Measurements from ENCODE around the gene LY9.
"Not testable (repeated sequence)": the region's sequence is repeated elsewhere in the genome, so short reads cannot be mapped to it uniquely, and the experiment has no call there.

Gene LY9

DNA sequence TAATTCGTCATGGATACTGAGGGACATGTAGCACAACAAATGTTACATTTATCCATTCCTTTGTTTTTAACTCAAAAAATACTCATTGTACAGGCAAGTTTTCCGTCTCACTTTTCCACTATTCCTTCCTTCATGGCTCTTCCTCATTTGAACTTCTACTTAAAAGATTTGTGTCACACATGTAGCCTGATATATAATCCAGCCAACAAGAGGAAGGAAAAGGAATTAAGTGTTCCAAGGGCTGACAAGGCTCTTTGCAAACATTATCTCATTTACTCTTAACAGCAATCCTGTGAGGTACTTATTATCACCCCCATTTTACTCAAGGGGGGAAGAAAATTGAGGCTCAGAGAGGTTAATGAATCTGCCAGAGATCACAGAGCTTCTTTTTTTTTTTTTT is 43.8 kb downstream of the LY9 start:
- no peak for DNase-seq

- no peak for DNase-seq
Observed at GRCh38 chr1:160841079-160841478, 45.1 kb downstream of the LY9 start.

GRCh38 chr1:160844447-160845232 is 48.7 kb downstream of the LY9 start:
- DNase-seq, result no peak

DNA sequence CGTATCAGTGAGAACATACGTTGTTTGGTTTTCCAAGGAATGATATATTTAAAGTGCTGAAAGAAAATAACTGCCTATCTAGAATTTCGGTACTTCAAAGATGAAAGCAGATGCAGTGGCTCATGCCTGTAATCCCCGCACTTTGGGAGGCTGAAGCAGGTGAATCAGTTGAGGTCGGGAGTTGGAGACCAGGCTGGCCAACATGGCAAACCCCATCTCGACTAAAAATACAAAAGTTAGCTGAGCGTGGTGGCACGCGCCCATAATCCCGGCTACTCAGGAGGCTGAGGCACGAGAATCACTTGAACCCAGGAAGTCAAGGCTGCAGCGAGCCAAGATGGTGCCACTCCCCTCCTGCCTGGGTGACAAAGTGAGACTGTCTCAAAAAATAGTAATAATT is 50.3 kb downstream of the LY9 start:
- no peak for DNase-seq

DNA sequence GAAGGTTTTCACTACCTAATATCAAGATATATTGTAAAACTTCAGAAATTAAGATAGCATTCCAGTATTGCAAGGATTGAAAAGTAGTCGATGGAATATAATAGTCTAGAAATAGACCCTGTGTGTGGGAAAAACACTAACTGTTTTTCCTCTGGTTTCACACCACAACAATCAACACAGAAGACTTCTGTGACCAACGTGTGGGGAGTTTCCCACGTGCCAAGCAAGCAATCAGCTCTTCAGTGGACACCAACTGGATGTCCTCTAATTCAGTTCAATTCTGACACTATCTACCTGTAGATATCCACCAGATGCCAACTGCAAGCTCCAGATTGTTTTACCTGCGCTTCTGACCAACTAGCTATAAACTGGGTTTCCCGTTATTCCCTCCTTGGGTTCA is 54.6 kb downstream of the LY9 start:
- DNase-seq, result no peak

DNA sequence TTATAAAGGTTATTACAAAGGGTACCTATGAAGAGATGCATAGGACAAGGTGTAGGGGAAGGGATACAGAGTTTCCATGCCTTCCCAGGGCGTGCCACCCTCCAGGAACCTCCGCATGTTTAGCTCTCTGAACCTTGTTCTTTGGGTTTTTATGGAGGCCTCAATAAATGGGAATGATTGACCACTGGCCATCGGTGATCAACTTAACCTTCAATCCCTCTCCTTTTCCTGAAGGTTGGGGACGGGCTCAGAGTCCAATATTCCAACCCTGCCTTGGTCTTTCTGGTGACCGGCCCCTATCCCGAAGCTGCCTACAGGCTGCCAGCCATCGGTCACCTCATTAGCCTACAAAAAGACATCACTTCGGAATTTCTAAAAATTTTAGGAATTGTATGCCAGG is 55.0 kb downstream of the LY9 start:
- DNase-seq, result no peak

GRCh38 chr1:160853014-160853413 is 57.0 kb downstream of the LY9 start:
- DNase-seq, result no peak

- no peak for DNase-seq
Observed at GRCh38 chr1:160853754-160854153, 57.8 kb downstream of the LY9 start.

- DNase-seq, result no peak
Observed at GRCh38 chr1:160855181-160855981, 59.4 kb downstream of the LY9 start.

DNA sequence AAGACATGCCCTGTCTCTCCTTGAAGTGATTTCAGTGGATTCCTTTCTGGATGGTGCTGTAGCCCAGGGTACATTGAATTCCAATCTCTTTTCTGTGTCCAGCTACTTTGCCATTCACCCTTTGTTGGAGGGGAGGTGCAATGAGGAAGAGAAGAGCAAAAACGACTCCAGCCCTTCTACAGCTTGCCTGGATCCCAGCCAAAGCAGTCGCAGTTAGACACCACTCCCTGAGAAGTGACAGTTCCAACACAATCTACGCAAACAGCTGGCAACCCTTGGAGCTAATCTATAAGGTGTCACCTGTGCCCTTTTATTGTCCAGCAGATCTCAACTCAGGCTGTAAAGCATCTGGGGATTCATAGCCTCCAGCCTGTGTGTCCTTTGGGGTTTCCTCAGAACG is 62.1 kb downstream of the LY9 start:
- DNase-seq, result no peak

GRCh38 chr1:160858507-160858906 is 62.5 kb downstream of the LY9 start:
- no peak for DNase-seq

GRCh38 chr1:160859166-160859565 is 63.2 kb downstream of the LY9 start:
- DNase-seq, result peak; percentile 71

- no peak for DNase-seq
Observed at GRCh38 chr1:160860840-160861505, 65.0 kb downstream of the LY9 start.

- DNase-seq, result peak; percentile 94
Observed at GRCh38 chr1:160862203-160863060, 66.5 kb downstream of the LY9 start, which contains the start of gene CD244. TSS of gene CD244 (minus strand) at chr1:160862887. CDS start at chr1:160862677, 210 bp downstream.

DNA sequence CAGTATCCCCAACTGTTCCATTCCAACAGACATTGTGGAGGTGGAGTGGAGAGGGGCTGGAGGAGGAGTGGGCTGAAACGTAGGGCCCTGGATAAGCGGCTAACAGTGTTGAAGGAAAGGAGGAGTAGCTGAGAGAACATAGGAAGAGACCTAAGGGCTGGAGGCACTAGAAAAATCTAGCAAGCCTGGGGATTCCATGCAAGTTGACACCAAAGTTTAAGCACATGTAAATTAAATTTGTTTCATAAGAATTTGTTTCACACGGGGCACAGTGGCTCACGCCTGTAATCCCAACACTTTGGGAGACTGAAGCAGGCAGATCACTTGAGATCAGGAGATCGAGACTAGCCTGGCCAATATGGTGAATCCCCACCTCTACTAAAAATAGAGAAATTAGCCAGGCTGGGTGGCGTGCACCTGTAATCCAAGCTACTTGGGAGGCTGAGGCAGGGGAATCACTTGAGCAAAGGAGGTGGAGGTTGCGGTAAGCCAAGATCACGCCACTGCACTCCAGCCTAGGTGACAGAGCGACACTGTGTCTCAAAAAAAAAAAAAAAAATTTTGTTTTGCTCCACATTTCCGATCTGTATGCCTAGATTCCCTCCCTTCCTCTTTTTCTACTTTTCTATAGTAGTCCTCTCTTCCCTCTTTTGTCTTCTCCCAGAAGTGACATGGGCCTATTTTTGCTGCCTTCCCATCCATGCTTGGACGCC is 67.2 kb downstream of the LY9 start:
- peak; percentile 58 for DNase-seq

DNA sequence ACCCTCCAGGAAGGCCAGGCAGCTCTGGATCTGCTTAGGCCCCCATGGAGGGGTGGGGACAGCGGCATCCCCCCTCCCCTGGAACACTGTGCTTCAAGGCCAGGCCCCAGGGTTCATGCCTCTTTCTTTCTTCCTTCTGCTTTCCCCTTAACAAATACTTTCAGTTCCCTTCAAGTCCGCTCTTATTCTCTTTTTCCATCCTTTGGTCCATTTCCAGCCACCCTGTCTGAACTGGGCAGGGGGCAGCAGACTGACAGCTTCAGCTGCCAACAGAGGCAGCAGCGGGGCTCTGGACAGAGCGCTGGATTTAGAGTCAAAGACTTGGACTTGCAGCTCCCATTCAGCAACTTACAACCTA is 67.8 kb downstream of the LY9 start:
- peak; percentile 65 for DNase-seq

- no peak for DNase-seq
Observed at GRCh38 chr1:160864173-160864572, 68.2 kb downstream of the LY9 start.

- no peak for DNase-seq
Observed at GRCh38 chr1:160865337-160865736, 69.4 kb downstream of the LY9 start.

GRCh38 chr1:160866001-160866694 is 70.2 kb downstream of the LY9 start:
- no peak for DNase-seq

DNA sequence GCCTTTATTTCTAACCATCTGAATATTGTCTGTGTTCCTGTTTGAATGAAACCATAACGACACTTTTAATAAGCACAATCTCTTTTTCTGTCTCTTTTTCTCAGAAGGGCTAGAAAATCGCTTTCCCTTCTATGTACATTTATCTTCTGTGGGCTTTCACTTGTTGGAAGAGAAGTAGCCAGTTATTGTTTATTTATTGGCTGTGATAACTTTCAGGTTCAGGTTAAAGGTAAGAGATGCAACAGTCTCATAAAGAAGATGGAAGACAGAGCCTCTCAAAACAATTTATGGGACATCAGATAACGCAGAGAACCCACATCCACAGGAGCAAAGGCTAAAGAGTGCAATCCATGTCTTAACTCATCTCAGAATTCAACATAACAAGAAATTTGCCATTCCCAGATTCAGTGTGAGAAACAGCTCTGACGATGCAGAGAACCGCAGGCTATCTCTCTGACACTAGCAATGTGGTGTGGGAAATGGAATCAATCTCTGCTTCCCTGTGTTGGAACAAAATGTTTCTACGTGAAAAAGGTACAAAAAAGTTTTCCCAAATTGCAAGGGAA is 70.8 kb downstream of the LY9 start:
- DNase-seq, result no peak

DNA sequence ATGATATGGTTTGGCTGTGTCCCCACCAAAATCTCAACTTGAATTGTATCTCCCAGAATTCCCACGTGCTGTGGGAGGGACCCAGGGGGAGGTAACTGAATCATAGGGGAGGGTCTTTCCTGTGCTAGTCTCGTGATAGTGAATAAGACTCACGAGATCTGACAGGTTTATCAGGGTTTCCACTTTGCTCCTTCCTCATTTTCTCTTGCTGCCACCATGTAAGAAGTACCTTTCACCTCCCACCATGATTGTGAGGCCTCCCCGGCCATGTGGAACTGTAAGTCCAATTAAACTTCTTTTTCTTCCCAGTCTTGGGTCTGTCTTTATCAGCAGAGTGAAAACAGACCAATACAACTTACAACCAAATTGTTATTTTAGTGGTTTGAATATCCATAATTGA is 71.7 kb downstream of the LY9 start:
- DNase-seq, result not testable (repeated sequence)
